Karpas-422 (cell line): ENCODE data around the gene TTLL13. TPM values are rescaled to one million over a fixed set of nuclear protein-coding genes. Genes with fewer than 3 reads are reported as not detected.

ENCODE experiments used
- DNase-seq: peaks from one replicate; pipeline ENCODE4 v3.0.0-alpha.2; 2015
- H2AFZ ChIP-seq: fragments of 200-600 bp; sonication (generic); 2 replicates; pipeline ENCODE4 v1.6.1; 2014; ENCODE audit warnings: antibody characterized with exemption, low read length, mixed read lengths
- H3K27ac ChIP-seq: fragments of 200-600 bp; sonication (generic); 2 replicates; pipeline ENCODE4 v1.5.1; 2014; ENCODE audit warnings: mild to moderate bottlenecking, low read length, moderate library complexity
- H3K27me3 ChIP-seq: fragments of 200-600 bp; sonication (generic); 2 replicates; pipeline ENCODE4 v1.6.1; 2014; ENCODE audit warnings: low read length, mixed read lengths
- H3K36me3 ChIP-seq: fragments of 200-600 bp; sonication (generic); 2 replicates; pipeline ENCODE4 v1.6.1; 2014; ENCODE audit warnings: low read length, mixed read lengths; ENCODE audit not compliant: insufficient read depth
- H3K4me1 ChIP-seq: fragments of 200-600 bp; sonication (generic); 2 replicates; pipeline ENCODE4 v1.6.1; 2014; ENCODE audit warnings: mild to moderate bottlenecking, low read length, mixed read lengths
- H3K4me2 ChIP-seq: fragments of 200-600 bp; sonication (generic); 2 replicates; pipeline ENCODE4 v1.6.1; 2014; ENCODE audit warnings: low read length, low read depth, mild to moderate bottlenecking; ENCODE audit not compliant: poor library complexity, severe bottlenecking
- H3K4me3 ChIP-seq: fragments of 200-600 bp; sonication (generic); 2 replicates; pipeline ENCODE4 v1.5.1; 2014; ENCODE audit warnings: mild to moderate bottlenecking, antibody characterized with exemption, low read length, mixed read lengths
- H3K79me2 ChIP-seq: fragments of 200-600 bp; sonication (generic); 2 replicates; pipeline ENCODE4 v1.6.1; 2014; ENCODE audit warnings: mild to moderate bottlenecking, low read length, mixed read lengths
- H3K9ac ChIP-seq: fragments of 200-600 bp; sonication (generic); 2 replicates; pipeline ENCODE4 v1.6.0; 2014; ENCODE audit warnings: low read length
- H3K9me2 ChIP-seq: fragments of 200-600 bp; sonication (generic), shearing (Covaris generic); replicated peaks from 2 replicates; pipeline ENCODE4 v1.6.0; 2014; ENCODE audit warnings: mild to moderate bottlenecking, low read length, moderate library complexity; ENCODE audit not compliant: insufficient read depth
- H3K9me3 ChIP-seq: fragments of 300-700, 200-600 bp; sonication (generic); 2 replicates; pipeline ENCODE4 v1.6.1; 2014; ENCODE audit warnings: low read length, mixed read lengths
- H4K20me1 ChIP-seq: fragments of 200-600 bp; sonication (generic); 2 replicates; pipeline ENCODE4 v1.6.1; 2014; ENCODE audit warnings: mild to moderate bottlenecking, antibody characterized with exemption, low read length, low read depth; ENCODE audit not compliant: insufficient read depth
- total RNA-seq: library from RNA; depleted of rRNA; stranded (reverse); fragments of >200 nt; shearing (Covaris generic); gene quantifications from 2 replicates; pipeline ENCODE4 v1.2.3, GENCODE V29; 2014; ENCODE audit warnings: low replicate concordance

The TTLL13 gene
- total RNA-seq, 1 experiment from 2014 or later: not detected

- Histone ChIP-seq H3K9ac (no peak overlapping the region), H3K27me3 (no peaks in the 10 kb centered on the region), H3K4me2 (no peak overlapping the region), H3K36me3 (peaks cover 15% of the 10 kb centered on the region; the same call in 1 of the 2 replicates), H3K9me3 (no peaks in the 10 kb centered on the region), H3K79me2 (no peaks in the 10 kb centered on the region), H2AFZ (no peak overlapping the region), H4K20me1 (no peaks in the 10 kb centered on the region), H3K9me2 (no peaks in the 10 kb centered on the region), H3K4me1 (peaks cover 18% of the 10 kb centered on the region), H3K4me3 (no peak overlapping the region), H3K27ac (no peak overlapping the region)
- DNase-seq: no peak
Measured at GRCh38 chr15:90222547-90222946, 26.8 kb upstream of the TTLL13 start.

- H3K27me3 ChIP-seq: no peaks in the 10 kb centered on the region
- no peaks in the 10 kb centered on the region for H3K9me2 ChIP-seq
- no peaks in the 10 kb centered on the region for H4K20me1 ChIP-seq
- H3K9me3 ChIP-seq: no peaks in the 10 kb centered on the region
- H3K79me2 ChIP-seq: no peaks in the 10 kb centered on the region
- no peak for DNase-seq
- no peak overlapping the region for H3K4me2 ChIP-seq
- H3K36me3 ChIP-seq: peaks cover 15% of the 10 kb centered on the region
- H2AFZ ChIP-seq: no peak overlapping the region
- H3K4me3 ChIP-seq: no peak overlapping the region
- no peak overlapping the region for H3K9ac ChIP-seq
- H3K4me1 ChIP-seq: peaks cover 9% of the 10 kb centered on the region
- H3K27ac ChIP-seq: no peak overlapping the region
Measured at GRCh38 chr15:90223441-90224165, 25.8 kb upstream of the TTLL13 start.

- H3K4me3 ChIP-seq: no peak overlapping the region
- H3K36me3 ChIP-seq: peaks cover 20% of the 10 kb centered on the region
- DNase-seq: no peak
- no peak overlapping the region for H3K9ac ChIP-seq
- no peaks in the 10 kb centered on the region for H3K9me2 ChIP-seq
- H3K27me3 ChIP-seq: no peaks in the 10 kb centered on the region
- H3K9me3 ChIP-seq: no peaks in the 10 kb centered on the region
- H3K4me2 ChIP-seq: no peak overlapping the region
- no peaks in the 10 kb centered on the region for H3K4me1 ChIP-seq
- no peaks in the 10 kb centered on the region for H4K20me1 ChIP-seq
- H3K27ac ChIP-seq: no peak overlapping the region
- no peaks in the 10 kb centered on the region for H3K79me2 ChIP-seq
- no peak overlapping the region for H2AFZ ChIP-seq
Measured at GRCh38 chr15:90225047-90225446, 24.3 kb upstream of the TTLL13 start.

GRCh38 chr15:90225504-90226234, 23.7 kb upstream of the TTLL13 start:
- peaks cover 20% of the 10 kb centered on the region for H3K36me3 ChIP-seq
- no peak overlapping the region for H3K27ac ChIP-seq
- H3K4me3 ChIP-seq: no peak overlapping the region
- no peaks in the 10 kb centered on the region for H3K79me2 ChIP-seq
- H3K4me1 ChIP-seq: no peaks in the 10 kb centered on the region
- no peak for DNase-seq
- H4K20me1 ChIP-seq: no peaks in the 10 kb centered on the region
- H2AFZ ChIP-seq: no peak overlapping the region
- H3K9me2 ChIP-seq: no peaks in the 10 kb centered on the region
- H3K9ac ChIP-seq: no peak overlapping the region
- no peaks in the 10 kb centered on the region for H3K9me3 ChIP-seq
- no peak overlapping the region for H3K4me2 ChIP-seq
- no peaks in the 10 kb centered on the region for H3K27me3 ChIP-seq

- no peak for DNase-seq
- H3K4me1 ChIP-seq: peaks cover 12% of the 10 kb centered on the region
- H3K4me3 ChIP-seq: no peak overlapping the region
- peaks cover 17% of the 10 kb centered on the region for H3K36me3 ChIP-seq
- no peak overlapping the region for H3K4me2 ChIP-seq
- H2AFZ ChIP-seq: no peak overlapping the region
- H3K9me2 ChIP-seq: no peaks in the 10 kb centered on the region
- H3K9me3 ChIP-seq: no peaks in the 10 kb centered on the region
- no peak overlapping the region for H3K9ac ChIP-seq
- H3K27me3 ChIP-seq: no peaks in the 10 kb centered on the region
- no peak overlapping the region for H3K27ac ChIP-seq
- peaks cover 12% of the 10 kb centered on the region for H3K79me2 ChIP-seq
- H4K20me1 ChIP-seq: 0 out of 2 replicates have a peak, but pooled peaks cover 4% of the 10 kb centered on the region
Measured at GRCh38 chr15:90227336-90227735, 22.0 kb upstream of the TTLL13 start.

GRCh38 chr15:90227816-90228772, 21.3 kb upstream of the TTLL13 start:
- Histone ChIP-seq H3K9ac (no peak overlapping the region), H3K4me2 (no peak overlapping the region), H3K27me3 (no peaks in the 10 kb centered on the region), H3K9me3 (no peaks in the 10 kb centered on the region), H3K4me3 (no peak overlapping the region), H4K20me1 (0 out of 2 replicates have a peak, but pooled peaks cover 4% of the 10 kb centered on the region), H2AFZ (no peak overlapping the region), H3K27ac (no peak overlapping the region), H3K36me3 (peaks cover 14% of the 10 kb centered on the region), H3K4me1 (peaks cover 14% of the 10 kb centered on the region), H3K9me2 (no peaks in the 10 kb centered on the region), H3K79me2 (peaks cover 19% of the 10 kb centered on the region)
- DNase-seq: no peak

GRCh38 chr15:90228960-90229359, 20.4 kb upstream of the TTLL13 start:
- Histone ChIP-seq H3K4me1 (peaks cover 14% of the 10 kb centered on the region), H3K9me3 (no peaks in the 10 kb centered on the region), H3K27me3 (no peaks in the 10 kb centered on the region), H2AFZ (no peak overlapping the region), H3K9ac (no peak overlapping the region), H3K27ac (no peak overlapping the region), H4K20me1 (0 out of 2 replicates have a peak, but pooled peaks cover 4% of the 10 kb centered on the region), H3K36me3 (peaks cover 11% of the 10 kb centered on the region), H3K9me2 (no peaks in the 10 kb centered on the region), H3K4me2 (no peak overlapping the region), H3K79me2 (peaks cover 21% of the 10 kb centered on the region), H3K4me3 (no peak overlapping the region)
- DNase-seq: no peak
